NCI-H526 treated with DMSO at 0.1 percent for 48 hours (cell line): Measurements from ENCODE around the gene C6orf163.
A peak's percentile ranks its signal among the peaks of the same experiment; 100 is the strongest.
"Not testable (repeated sequence)": the region's sequence is repeated elsewhere in the genome, so short reads cannot be mapped to it uniquely, and the experiment has no call there.

Experiments used
- DNase-seq: peaks from one replicate; lab custom pipeline; 2025; lab: John Stamatoyannopoulos, UW

C6orf163 gene

GRCh38 chr6:87344731-87345130, at the start of gene C6orf163:
Gene C6orf163, plus strand, starts transcription at chr6:87344813. Its CDS starts 287 bp downstream, at chr6:87345100.
- no peak for DNase-seq

GRCh38 chr6:87297119-87297518, 47.5 kb upstream of the C6orf163 start:
- no peak for DNase-seq

GRCh38 chr6:87301277-87301676, 43.3 kb upstream of the C6orf163 start:
- not testable (repeated sequence) for DNase-seq

GRCh38 chr6:87308970-87309369, 35.6 kb upstream of the C6orf163 start:
- no peak for DNase-seq

- DNase-seq: no peak
Observed at GRCh38 chr6:87312860-87313259, 31.8 kb upstream of the C6orf163 start.

GRCh38 chr6:87315071-87315470, 29.5 kb upstream of the C6orf163 start:
- DNase-seq: no peak

GRCh38 chr6:87319271-87319987, 25.2 kb upstream of the C6orf163 start:
- DNase-seq: no peak

- DNase-seq: peak; percentile 69
Observed at GRCh38 chr6:87322304-87323212, 22.1 kb upstream of the C6orf163 start, which contains the start of gene SMIM8. Gene SMIM8, plus strand, starts transcription at chr6:87322588. Its CDS starts 14,444 bp downstream, at chr6:87337032.

GRCh38 chr6:87323880-87324279, 20.7 kb upstream of the C6orf163 start:
- not testable (repeated sequence) for DNase-seq

- DNase-seq: no peak
Observed at GRCh38 chr6:87330961-87331360, 13.7 kb upstream of the C6orf163 start.

GRCh38 chr6:87333033-87333432, 11.6 kb upstream of the C6orf163 start:
- no peak for DNase-seq

GRCh38 chr6:87333591-87334181, 10.9 kb upstream of the C6orf163 start:
- DNase-seq: no peak

- DNase-seq: no peak
Observed at GRCh38 chr6:87334683-87335082, 9.9 kb upstream of the C6orf163 start.

- no peak for DNase-seq
Observed at GRCh38 chr6:87336367-87336766, 8.2 kb upstream of the C6orf163 start.

GRCh38 chr6:87340230-87340629, 4.4 kb upstream of the C6orf163 start:
- peak; percentile 40 for DNase-seq

- no peak for DNase-seq
Observed at GRCh38 chr6:87341158-87341557, 3.5 kb upstream of the C6orf163 start.

GRCh38 chr6:87341899-87342298, 2.7 kb upstream of the C6orf163 start:
- DNase-seq: no peak

GRCh38 chr6:87342829-87343228, 1.8 kb upstream of the C6orf163 start:
- DNase-seq: no peak

GRCh38 chr6:87346700-87347099, 2.1 kb downstream of the C6orf163 start:
- no peak for DNase-seq

GRCh38 chr6:87349896-87350295, 5.3 kb downstream of the C6orf163 start:
- DNase-seq: no peak

GRCh38 chr6:87350516-87350915, 5.9 kb downstream of the C6orf163 start:
- DNase-seq: no peak

- DNase-seq: no peak
Observed at GRCh38 chr6:87351583-87351982, 7.0 kb downstream of the C6orf163 start.

- no peak for DNase-seq
Observed at GRCh38 chr6:87356181-87356580, 11.6 kb downstream of the C6orf163 start.
